HAP-1 (cell line): ENCODE results near the gene CRMP1.

Experiments
- DNase-seq, 2 experiments: peaks; one replicate each; pipeline ENCODE4 v3.0.0-alpha.2; 2016 to 2020; ENCODE audit warnings: low spot score in 2 of 2
- H3K27me3 ChIP-seq: fragments of 250-450 bp; sonication (Bioruptor Pico); 2 replicates; pipeline ENCODE4 v1.5.1; 2020; ENCODE audit warnings: low read depth, mild to moderate bottlenecking, moderate library complexity
- H3K36me3 ChIP-seq: fragments of 250-450 bp; sonication (Bioruptor Pico); replicated peaks from 2 replicates; pipeline ENCODE4 v1.5.1; 2020; ENCODE audit warnings: mild to moderate bottlenecking
- H3K4me1 ChIP-seq: fragments of 250-450 bp; sonication (Bioruptor Pico); 2 replicates; pipeline ENCODE4 v1.5.1; 2020; ENCODE audit warnings: mild to moderate bottlenecking
- H3K4me3 ChIP-seq: fragments of 250-450 bp; sonication (Bioruptor Pico); 2 replicates; pipeline ENCODE4 v1.5.1; 2020; ENCODE audit warnings: mild to moderate bottlenecking, moderate library complexity
- H3K9me3 ChIP-seq: fragments of 250-450 bp; sonication (Bioruptor Pico); 2 replicates; pipeline ENCODE4 v1.5.1; 2020; ENCODE audit warnings: mild to moderate bottlenecking, moderate library complexity
- in situ Hi-C: fragments of 300-500 bp; cut with MboI; formaldehyde crosslinking; loops from 3 replicates; pipeline ENCODE4 v1.14.3; 2020; ENCODE audit warnings: low sequenced_read_pairs, inconsistent platforms, mixed read lengths

Gene CRMP1

GRCh38 chr4:5774416-5775036 lies 118.4 kb downstream of the CRMP1 start:
- H3K4me3 ChIP-seq: no peak overlapping the region
- no peaks in the 10 kb centered on the region for H3K4me1 ChIP-seq
- no peaks in the 10 kb centered on the region for H3K9me3 ChIP-seq
- no peaks in the 10 kb centered on the region for H3K27me3 ChIP-seq
- no peaks in the 10 kb centered on the region; the same call in 1 of the 2 replicates for H3K36me3 ChIP-seq
- no peak for DNase-seq
- in situ Hi-C loops: no loop called here

DNA sequence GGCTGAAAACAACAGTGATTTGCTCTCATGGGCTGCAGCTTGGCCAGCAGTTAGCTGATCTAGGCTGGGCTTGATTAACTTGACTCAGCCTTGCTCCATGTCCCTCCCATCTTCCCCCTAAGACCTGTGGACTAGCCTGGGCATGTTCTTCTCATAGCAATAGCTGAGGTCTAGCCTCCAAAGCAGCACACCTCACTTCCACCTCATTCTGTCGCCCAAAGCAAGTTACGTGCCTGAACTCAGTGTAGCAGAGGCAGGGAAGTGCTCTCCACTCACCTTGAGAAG lies 119.7 kb downstream of the CRMP1 start:
- Histone ChIP-seq H3K36me3 (peaks cover 3% of the 10 kb centered on the region; the same call in 1 of the 2 replicates), H3K4me1 (no peaks in the 10 kb centered on the region), H3K27me3 (no peaks in the 10 kb centered on the region), H3K4me3 (no peak overlapping the region), H3K9me3 (no peaks in the 10 kb centered on the region)
- in situ Hi-C loops: no loop called here
- no peak for DNase-seq

- in situ Hi-C loops: no loop called here
- H3K4me3 ChIP-seq: no peak overlapping the region
- H3K9me3 ChIP-seq: no peaks in the 10 kb centered on the region
- no peaks in the 10 kb centered on the region for H3K4me1 ChIP-seq
- DNase-seq: no peak
- H3K27me3 ChIP-seq: no peaks in the 10 kb centered on the region
- H3K36me3 ChIP-seq: peaks cover 3% of the 10 kb centered on the region; the same call in 1 of the 2 replicates
These were observed 120.2 kb downstream of the CRMP1 start for GRCh38 chr4:5772528-5773270.
